ENCODE results near the gene ABCC12.
A peak's percentile ranks its signal among the peaks of the same experiment; 100 is the strongest.

Gene ABCC12

DNA sequence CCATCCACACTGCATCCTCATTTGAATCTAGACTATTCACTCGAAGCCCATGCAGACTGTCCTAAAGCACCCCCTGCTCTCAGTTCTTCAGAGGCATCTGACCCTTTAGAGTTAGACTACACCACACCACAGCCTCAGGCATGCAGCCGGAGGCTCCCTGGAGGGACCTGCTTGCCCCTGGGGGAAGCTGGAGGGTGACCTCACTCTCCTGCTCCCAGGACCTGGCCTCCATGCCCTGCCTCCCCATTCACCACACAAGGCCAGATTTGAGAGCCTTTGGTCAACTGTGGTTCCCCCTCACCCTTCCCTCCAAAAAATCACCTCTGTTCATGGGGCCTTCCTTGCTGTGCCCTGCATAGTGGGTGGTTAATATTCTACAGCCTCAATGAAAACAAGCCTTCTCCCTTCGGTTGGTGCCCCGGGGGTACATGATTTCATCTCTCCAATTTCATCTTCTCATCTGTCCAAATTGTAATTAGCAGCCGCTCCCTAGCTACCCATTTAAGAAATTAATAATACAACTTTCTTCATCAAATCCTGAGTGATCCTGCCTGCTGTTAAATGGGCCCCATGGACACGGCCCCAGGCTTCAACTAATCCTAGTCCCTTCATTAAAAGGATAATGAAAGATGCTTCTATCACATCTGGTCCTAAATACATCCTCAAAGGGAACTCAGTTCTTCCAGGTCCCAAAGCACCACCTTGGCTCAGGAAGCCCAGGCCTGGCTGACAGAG lies 24.4 kb downstream of the ABCC12 start:
- DNase-seq: no peak

DNA sequence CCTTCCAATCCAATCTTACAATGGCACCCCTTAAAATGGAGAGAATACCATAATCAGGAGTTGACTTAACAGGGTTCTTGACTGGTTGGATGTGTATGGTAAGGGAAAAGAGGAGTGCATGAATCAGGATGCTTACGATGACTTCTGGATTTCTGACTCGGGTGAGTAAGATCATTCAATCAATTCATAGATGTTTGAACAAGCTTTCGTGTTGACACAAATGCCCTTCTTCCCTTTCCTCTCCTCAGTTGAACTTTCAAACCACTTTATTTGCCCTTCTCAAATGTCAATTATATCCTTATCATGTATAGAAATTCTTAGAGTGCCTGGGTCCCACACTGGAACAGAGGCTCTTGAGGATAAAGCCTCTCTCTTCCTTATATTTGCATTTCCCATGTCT lies 25.9 kb downstream of the ABCC12 start:
- DNase-seq: no peak

DNA sequence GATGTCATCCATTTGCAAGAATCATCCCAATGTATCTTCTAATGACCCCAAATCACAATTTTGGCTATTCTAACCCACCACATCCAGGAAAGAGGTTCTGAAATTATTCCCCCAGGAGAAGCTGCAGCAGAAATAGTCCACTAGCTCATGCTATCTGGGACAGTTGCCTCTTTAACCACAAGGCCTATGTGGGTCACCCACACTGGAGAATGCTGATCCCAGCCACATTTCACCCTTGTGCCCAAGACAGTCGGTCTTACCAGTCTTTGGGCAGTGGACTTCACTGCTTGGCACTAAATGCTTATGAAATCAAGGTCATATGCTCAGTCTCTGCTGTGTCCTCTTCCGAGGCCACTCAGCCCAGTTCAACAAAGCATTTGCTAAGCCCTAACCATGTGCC lies 27.0 kb downstream of the ABCC12 start:
- DNase-seq: no peak

DNA sequence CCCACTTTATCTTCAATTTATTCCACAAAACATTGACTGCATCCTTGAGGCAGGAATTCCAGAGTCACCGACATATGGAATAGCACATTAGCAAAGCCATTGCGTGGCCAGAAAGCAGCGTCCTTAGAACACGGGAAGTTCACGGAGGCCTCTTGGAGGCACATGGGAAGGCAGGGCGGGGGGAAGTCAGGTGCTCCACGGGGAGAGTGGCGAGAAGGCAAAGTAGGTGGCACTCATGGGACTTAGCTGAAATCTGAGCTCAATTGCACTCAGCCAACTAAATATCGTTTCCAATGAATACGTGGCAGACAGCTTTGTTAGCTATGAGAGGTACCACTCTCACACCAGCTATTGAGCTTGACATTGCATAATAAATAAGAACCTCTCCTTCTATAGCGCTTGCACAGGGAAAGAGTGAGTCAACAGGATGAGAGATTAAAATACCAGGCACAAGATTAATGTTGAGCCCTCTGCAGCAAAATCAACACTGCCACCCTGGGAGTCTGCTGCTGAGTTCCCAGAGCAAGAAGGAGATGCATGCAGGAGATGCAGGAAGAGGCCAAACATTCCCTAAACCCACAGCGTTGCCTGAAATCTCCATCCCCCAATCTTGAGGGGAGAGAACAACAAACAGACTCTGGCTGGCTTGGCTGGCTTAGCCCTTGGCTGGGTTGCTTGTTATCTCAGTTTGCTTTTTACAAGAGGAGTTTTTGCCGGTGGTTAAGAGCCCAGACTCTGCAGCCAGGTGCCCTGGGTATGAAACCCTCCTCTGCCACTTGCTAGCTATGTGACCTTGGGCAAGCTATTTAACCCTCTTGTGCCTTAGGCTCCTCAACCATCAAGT lies 28.8 kb downstream of the ABCC12 start:
- no peak for DNase-seq

DNA sequence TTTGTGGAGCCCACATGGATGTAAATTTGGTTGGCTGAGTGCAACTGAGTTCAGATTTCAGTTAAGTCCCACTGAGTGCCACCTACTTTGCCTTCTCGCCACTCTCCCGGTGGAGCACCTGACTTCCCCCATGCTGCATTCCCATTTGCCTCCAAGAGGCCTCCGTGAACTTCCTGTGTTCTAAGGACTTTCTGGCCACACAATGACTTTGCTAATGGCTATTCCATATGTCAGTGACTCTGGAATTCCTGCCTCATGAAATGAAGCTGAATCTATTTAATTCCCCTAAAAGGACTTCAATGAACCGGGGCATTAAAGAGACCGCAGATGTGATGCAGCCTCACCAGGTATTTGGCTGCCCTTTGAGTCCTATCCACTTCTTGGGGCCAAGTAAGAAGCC lies 29.9 kb downstream of the ABCC12 start:
- DNase-seq: no peak

DNA sequence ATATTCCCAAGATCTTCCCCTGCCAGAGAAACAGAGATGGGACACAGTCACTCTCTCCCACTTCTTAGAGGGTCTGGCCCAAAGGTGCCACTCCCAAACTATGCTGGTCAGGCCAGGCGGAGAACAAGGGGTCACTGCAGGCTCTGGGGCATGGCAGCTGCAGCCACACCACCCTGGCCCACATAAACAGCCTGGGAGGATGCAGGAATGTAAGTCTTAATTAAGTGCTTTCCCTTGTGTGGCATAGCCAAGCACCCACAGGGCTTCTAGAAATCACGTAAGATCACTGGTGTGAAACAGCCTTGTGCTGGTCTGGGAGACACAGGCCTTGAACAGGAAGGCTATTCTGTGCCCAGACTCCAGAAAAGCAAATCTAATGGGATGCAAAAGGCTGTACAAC lies 31.5 kb downstream of the ABCC12 start:
- DNase-seq: no peak

DNA sequence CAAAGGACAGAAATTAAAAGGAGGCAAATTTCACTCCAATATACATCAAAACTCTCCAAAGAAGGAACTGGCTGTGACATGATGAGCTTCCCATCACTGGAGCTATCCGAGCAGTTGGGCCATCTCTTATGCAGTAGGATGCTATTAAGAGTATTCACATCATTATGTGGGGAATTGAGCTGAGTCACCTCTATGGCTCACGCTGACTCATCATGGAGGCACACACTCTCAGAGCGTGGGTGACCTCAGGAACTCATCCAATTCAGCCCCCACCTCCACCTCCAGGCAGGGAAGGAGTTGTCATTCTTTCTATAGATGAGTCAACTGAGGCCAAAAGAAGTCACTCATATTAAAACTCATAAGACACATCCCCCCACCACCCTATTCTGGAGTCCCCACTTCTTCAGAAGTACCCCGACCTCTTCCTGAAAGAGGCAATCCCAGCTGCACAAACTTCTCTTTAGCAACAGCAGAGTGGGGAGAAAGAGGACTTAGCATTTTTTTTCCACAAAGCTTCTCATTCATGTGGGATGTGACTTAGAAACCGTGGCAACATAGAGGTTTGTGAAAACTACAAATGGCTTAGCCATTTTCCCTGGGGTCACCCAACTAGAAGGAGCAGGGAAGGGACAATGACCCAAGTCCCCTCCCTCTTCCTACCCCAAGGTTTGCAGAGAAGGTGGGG lies 32.5 kb downstream of the ABCC12 start:
- DNase-seq: peak; percentile 8

DNA sequence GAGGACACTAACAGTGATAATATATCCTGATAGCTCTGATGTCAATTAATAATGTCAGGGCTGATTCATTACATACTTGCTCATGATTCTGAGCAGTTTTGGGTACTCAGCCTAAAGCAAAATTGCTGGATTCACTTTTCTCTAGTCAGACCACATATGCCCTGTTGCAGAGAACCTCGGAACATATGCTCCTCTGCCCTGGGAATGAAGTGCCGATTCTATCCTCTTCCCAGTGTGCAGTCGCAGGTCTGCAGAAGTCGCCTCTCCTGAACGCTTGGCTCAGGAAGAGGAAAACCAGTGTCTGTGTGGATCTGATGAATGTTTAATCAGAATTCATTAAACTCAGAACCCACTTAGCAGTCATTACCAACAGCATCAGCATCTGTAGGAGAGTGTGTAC lies 34.5 kb downstream of the ABCC12 start:
- no peak for DNase-seq

DNA sequence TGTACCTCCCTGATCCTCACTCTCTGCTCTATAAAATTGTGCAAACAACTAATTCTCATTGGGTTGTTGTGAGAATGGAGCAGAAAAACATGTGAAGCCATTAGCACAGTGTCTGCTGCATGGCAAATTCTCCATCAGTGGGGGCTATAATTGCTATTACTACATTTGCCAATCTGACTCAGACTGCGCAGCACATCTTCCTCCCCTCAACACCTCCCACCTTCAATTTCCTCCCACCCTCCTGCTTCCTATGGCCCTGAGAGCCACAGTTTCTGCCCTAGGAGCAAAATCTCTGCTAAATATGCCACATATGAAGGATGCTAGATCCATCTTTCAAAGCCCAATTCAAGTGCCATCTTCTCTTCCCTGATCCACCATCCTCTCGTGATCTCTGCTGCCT lies 37.0 kb downstream of the ABCC12 start:
- DNase-seq: no peak

DNA sequence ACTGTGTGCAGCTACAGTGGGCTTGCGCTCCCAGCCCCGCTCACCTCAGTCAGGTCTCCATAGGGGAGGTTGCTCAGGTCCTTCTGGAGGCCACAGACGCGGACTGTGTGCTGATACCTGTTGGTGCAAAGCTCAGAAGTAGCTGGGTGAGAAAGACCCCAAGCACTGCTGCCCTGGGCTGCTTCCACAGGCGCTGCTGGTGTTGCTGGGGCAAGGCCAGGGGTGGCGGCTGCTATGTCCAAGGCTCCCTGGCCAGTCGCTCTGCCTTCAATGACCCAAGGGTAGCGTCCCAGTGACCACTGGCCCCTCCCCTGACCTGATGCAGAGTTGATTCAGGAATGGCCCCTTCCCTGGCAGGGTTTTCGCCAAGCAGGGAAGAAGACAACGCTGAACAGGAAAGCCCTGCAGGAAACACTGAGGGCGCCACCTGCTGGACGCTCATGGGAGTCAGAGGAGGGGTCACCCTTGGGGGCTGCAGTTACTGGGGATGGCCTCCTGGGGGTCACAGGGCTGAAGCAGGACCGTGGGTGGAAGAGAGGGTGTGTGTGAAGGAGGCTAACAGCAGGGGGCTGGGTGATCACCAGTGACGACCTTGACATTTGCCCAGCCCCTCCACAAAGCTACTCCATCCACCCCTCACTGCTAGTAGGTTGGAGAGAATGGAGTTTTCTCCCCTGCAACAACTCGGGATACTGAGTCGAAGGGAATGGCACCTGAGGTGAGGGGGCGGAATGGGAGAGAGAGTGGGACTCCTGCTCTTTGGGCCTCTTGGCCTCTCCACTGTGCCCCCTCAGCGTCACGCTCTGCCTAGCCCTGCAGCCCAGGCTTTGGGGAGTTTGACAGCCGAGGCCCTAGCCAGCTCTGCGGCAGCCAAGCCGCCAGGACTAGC lies 38.3 kb downstream of the ABCC12 start:
- DNase-seq: peak; percentile 51

DNA sequence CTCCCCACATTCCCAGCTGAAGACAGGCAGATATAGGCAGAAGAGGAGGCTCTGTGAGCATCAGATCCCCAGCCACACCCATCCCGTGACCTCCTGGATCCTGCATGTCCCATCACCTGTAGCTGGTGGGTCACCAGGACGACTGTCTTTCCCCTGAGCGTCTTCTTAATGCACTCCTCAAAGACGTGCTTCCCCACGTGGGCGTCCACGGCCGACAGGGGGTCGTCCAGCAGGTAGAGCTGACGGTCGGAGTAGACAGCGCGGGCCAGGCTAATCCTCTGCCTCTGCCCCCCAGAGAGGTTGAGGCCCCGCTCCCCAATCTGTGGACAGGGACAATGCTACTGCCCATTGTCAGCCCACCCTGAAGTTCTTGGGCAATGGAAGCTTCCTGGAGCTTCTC lies 40.5 kb downstream of the ABCC12 start:
- no peak for DNase-seq

DNA sequence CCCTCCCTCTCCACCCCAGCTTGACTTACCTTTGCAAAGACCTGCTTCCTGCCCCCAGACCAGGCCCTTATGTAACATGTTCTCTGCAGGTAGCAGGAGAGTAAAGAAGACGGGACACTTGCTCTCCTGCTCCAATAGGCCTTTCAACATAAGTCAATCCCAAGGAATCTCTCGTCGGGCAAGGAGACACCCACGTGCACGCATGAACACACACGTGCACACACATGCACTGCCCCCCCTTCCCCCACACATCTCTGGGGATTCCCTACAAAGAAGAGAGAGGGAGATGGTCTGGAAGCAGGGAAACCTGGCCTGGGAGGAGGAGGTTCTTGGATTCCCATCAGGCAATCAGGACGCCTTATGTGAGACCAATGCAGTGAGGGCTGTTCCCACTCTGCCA lies 41.4 kb downstream of the ABCC12 start:
- DNase-seq: no peak

DNA sequence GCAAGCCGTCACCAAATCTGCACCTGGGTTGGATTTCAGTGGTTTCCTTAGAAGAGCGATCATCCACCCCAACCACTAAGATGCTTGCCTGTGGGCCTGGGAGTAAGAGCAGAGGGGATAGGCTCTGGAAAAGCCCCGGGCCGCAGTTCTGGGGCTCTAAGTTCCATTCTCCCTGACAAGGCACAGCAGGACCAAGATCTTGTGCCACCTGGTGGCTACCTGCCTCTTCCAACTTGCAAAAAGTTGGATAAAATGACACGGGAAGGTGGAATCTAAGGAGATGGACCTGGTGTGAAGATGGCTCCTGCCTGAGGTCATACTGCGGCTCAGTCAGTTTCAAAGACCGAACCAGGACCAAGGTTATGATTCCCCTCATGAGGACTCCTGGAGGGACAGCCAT lies 42.3 kb downstream of the ABCC12 start:
- DNase-seq: peak; percentile 0

DNA sequence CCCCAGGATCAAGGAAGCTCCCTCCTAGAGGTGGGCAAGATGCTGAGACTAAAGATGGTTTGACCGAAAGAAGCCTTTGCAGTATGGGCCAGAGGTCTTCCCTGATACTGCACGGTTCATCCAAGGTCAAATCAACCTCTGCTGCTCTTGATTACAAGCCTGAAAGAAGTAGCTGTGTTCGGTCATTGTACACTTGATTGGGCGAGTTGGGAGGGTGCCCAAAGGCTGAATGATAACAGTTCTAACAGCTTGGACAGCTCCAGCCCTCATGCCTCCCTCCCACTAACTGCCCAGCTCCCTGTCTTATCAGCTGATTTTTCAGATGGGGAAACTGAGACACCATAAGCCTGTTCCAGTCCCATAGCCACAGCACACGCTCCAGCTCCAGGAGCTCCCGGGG lies 42.8 kb downstream of the ABCC12 start:
- DNase-seq: peak; percentile 1

DNA sequence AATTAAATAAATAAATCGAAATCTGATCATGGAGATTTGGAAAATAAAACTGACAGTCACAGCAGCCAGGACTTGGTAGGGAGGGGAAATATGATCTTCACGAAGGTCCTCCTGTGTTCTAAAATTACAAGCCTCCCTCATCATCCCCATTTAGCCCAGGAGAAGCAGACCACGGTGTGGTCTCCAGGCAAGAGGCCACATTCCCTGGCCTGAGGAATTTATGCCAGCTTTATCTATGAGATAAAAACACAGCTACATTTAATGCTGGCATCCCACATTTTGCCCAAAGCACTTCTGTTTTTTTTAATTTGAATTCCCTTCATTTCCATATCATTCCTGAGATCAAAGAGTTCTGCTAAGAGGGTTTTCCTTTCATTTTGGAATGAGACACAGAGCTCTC lies 43.2 kb downstream of the ABCC12 start:
- no peak for DNase-seq

DNA sequence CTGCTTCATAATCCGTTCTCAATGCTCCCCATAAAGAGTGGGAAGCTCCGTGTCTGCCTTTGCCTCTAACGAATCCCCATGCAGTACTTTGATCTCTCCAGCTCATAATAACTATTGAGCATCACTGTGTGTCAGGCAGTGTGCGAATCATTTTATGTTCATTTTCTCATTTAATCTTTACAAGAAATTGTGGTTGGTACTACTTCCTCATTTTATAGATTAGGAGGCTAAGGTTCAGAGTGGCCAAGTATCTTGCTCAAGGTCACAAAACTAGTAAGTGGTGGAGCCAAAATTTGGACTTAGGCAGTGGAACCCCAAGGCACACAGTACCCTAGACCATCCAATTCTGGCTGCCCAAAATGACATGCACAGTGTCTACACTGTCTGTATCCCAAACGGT lies 44.8 kb downstream of the ABCC12 start:
- DNase-seq: peak; percentile 19

DNA sequence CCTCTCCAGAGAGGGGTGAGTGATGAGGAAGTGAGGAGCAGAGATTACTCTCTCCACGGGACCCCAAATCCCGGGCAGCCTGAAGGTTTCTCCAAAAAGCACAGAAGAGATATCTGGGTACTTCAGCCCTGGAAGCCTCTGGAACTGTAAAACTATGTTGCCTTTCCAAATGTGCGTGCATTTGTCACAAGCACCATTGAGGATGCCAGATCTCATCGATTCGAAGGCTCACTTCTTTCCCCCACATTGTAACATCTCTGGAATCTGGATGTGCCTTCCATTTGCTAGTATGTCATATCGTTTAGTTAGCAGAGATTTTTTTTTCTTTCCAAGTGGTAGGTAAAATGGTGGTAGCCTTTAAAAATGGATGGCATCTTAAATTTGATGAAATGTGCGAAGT lies 45.8 kb downstream of the ABCC12 start:
- DNase-seq: no peak

DNA sequence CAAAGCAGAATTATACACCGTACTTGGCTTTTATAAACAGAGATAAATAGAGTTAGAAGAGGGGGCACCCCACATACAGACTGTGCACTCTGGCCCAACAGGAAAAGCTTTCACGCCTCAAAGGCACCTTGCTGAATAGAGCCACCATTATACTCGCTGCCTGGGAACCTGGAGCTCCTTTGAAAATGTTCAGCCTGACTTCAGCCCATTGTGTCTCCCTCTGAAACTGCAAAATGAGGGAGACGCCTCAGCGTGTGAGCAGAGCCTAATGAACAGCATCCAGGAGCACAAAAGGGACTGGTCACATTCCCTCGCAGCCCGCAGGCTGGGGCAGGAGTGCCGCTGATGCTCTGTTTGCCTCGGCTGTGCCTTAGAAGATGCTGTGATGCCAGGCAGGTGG lies 46.3 kb downstream of the ABCC12 start:
- no peak for DNase-seq

DNA sequence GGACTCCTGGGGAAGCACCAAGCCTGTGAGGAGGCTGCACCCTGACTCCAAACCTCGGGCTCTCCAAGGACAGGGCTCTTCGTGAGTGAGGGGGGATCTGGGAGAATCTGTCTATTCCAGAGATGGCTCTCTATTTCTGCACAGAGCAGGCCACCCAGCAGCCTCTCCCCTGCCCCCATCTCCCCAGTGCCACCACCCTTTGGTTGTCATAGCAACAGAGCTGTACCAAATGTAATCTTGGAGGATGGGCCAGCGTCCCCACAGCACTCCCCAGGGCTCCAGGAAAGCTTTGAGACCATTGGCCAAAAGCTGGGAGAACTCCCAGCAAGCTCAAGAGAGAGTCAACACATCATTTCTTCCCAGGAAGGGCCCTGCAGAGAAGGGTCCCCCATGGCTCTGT lies 49.3 kb downstream of the ABCC12 start:
- DNase-seq: no peak
